ENCODE results near the gene NTF3. TPM values are rescaled to one million over a fixed set of nuclear protein-coding genes. Genes with fewer than 3 reads are reported as not detected.

The NTF3 gene
- 14.0 TPM for total RNA-seq (ENCODE audit: insufficient read depth, low replicate concordance)

DNA sequence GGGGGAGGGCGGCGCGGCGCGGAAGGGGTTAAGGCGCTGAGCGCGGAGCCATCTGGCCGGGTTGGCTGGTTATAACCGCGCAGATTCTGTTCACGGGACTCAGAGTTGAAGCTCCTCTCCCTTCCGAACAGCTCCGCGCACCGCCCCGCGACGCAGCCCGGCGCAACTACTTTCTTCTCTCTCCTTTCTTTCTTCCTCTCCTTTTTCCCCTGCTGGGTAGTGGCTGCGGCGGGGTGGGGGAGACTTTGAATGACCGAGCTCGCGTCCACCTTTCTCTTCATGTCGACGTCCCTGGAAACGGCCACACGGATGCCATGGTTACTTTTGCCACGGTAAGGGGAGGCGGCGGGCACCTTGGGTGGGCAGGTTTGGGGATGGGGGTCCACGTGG lies at the start of gene NTF3:
TSS of gene NTF3 (plus strand) at position 98 of the 390 bp plus-strand sequence. CDS start at position 315, 217 bp downstream.
- no peak for DNase-seq (ENCODE audit: low spot score)

DNA sequence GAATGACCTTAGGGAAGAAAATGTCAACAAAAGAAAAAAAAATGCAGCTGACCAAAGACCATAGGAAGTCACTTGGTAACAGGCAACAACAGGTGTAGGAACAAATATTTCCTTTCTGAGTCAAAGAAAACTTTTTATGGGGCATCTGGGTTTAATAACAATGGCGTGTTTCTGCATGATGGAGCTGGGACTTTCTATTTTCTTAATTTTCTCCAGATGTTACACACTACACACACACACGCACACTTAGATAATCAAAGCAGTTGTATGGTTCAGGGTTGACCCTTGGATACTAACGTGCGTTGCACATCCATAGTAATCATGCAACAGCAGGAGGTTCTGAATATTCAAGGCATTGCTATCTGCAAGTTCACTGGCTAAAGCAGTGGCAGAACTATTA lies 47.9 kb upstream of the NTF3 start:
- DNase-seq (ENCODE audit: low spot score), result no peak

DNA sequence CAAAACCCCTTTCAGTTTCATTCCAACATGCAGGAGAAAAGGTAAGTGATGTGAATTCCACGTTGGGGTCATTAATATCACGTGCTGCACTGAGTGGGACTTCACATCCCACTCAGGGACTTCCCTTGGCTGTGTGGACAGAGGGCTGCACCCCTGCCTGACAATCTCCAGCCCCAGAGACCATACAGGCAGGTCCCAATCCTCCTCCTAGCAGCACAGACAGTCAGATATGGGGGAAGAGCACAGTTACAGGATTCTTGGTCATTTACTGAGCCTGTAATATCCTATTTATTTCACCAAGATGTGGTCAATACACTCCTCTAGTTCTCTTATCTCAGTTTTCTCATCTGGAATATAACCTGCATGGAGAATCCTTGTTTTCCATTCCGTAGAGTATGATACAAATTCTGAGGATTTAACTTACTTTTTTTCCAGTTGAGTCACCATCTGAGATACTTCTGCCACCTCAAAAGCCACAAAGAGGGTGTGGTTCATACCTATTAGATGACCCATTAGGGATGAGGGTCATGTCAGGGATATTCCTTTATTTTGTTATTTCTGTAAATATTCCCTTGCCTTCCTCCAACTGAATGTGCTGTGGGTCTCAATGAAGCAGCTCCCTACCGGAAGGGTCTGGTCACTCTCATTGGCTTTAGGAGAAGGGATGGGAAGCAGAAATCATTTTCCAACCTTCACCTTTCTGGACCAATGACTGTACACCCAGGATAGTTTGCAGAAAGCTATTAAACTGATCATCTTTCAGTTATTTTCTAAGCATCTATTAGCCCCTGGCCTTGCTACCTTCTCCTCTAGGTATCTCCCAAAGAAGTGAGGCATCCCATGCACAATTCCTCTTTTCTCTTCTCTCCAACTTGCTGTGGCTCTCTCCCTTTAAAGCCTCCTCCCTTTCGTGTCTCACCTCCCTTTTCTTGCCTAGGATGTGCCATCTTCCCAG lies 43.0 kb upstream of the NTF3 start:
- DNase-seq (ENCODE audit: low spot score), result no peak

DNA sequence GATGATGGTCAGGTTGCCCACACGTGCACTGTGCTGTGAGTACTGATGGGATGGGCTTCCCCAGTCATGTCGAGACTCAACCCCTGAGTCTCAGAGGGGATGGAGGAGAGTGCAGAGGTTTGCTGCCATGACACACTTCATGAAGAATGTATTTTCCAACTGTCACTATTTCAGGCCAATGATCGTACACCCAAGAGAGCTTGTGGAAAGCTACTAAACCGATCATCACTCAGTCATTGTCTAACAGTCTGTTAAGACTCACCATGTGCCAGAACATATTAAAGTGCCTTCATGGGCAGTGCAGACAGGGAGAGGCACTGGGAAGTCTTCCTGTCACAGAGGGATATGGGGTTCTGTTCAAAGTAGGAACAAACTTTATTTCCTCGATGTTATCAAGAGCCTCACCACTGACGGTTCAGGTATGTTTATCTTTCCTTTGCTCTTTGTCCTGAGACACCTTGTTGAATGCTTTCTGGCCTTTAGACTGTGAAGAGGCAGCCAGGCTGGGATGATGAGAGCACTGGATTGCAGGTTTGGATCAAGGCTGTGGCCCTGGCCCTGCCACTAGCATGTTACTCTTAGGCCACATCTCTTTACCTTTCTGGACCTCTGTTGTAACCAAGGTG lies 41.6 kb upstream of the NTF3 start:
- no peak for DNase-seq (ENCODE audit: low spot score)

DNA sequence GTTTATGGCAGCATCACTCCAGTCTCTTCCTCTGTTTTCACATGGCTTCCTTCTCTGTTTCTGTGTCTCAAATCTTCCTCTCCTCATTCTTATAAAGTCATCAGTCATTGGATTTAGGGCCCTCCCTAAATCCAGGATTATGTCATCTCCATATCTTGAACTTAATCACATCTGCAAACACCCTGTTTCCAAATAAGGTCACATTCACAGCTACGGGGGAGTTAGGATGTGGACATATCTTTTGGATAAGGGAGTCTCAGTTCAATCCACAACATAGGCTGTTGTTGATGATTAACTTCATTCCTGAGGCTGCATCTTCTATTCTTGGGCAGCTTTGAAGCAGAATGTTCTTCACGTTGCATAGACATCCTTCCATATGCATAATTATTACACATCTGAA lies 40.3 kb upstream of the NTF3 start:
- DNase-seq (ENCODE audit: low spot score), result peak; percentile 52

DNA sequence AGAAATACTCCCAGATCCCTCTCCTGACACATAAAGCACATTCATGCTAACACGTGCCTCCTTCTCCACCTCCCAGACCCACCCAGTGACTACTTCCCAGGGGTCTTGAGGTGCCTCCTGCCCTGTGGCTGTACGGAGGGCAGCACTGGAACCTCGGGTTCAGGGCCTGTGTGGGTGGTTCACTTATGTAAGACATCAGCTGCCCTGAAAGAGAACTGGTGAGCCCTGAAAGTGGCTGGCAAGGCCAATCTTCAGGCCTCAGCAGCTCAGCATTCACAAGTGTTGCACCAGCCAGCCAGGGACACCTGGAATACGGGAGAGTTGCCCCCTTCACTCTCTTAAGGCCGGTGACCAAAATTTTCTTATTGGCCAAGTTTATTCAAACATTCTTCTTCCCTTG lies 38.9 kb upstream of the NTF3 start:
- no peak for DNase-seq (ENCODE audit: low spot score)

DNA sequence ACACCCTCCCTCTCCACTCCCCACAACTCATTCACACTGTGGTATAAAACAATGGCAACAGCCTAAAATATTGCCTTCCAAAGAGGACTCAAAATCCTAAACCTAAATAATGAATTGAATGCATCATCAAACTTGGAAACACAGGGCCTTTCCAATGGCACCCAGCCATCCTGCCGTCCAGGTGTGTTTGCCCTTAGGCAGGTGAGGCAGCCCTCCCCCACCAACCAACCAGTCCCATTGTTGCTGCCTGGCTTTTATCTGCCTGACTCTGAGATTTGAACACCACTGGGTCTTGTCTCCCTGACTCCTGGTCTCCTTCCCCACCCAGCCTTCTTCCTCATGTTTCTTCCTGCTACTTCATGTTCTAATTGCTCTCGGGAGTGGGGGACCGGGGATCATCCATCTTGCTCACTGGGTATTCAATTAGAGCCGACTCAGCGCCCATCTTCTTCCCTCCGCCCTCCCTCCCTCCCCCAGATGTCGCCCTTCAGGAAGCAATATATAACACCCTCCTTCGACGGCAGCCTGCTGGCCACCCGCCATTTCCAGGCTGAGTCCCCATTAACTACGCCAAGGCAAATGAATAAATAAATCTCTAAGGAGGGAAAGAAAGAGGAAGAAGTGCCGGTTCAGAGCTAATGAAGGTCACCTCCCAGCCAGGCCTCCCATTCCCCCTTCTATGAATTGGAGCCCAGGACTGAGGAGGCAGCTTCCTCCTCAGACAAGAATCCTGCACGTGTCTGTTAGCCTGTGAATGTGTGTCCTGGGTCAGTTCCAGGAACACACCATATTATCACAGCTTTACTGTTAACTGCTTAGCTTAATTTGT lies 36.3 kb upstream of the NTF3 start:
- DNase-seq (ENCODE audit: low spot score), result no peak

DNA sequence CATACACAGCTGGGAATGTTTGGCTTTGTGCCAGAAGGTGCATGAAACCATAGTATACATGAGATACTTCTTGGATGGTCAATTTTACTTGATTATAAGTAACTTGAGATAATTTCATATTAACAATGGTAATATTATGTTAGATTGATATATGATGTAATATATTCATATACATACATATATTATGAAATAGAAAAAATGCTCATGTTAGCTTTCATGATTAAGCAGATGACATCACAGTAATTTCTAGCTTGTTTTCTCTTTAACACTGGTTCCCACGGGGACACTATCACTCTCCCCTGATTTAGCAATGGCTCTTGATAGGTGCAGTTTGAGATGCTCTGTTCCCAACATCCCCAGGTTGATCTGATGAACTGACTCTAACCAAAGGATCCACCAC lies 35.4 kb upstream of the NTF3 start:
- DNase-seq (ENCODE audit: low spot score), result no peak

DNA sequence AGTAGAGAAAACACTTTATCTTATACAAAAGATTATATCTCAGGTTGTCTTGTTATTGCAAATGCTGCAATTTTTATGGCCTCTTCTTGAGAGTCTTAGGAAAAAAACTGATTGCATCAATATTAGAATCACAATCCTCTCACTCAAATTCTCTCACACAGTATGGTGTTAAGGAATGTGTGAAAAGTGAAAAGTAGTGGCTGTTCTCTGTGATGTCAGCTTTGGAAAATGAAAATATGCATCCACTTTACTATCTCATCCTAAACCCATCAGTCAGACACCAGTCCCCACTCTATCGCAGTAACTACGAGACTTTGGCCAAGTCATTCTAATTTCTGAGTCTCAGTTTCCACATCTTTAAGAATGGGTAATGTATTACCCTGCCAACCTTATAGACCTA lies 32.6 kb upstream of the NTF3 start:
- no peak for DNase-seq (ENCODE audit: low spot score)

DNA sequence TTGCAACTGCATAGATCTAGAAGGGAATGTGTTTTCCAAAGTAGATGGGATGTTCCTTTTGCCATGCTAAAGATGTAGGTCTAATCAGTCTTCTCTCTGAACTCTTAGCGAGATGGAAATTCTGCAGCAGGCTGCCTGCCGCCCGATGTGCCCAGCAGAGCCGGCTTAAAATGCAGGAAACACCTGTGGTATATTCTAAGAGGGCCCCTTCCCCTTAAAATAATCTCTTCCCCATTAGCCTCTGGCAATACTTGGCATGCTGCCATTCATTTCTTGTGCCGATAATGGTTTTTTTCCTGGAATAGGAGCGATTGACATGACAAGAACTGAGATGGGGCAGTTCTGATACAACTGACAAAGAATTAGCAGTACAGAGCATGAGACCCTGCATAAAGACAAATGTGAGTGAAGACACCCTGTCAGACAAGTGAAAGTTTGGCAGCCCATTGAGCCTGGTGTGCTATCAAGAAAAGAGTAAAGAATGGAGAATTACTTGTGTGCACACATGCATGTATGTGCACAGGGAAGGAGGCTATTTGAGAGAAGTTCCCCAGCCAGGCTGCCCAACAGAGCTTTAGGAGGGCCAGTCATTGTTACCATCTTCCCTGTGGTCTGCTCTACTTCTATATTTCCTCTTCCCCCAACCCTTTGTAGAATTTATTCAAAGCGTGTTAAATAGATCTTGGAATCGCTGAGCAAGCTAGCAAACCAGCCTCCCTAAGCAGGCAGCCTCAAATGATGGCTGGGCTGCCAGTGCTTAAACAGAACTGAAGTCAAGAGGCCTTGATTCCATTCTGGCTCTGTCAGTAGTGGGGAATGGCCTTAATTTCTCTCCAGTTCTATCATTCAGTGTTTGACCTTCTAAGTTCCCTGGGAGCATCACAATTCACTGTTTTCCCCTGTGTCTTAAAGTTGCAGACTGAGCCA lies 29.6 kb upstream of the NTF3 start:
- no peak for DNase-seq (ENCODE audit: low spot score)

DNA sequence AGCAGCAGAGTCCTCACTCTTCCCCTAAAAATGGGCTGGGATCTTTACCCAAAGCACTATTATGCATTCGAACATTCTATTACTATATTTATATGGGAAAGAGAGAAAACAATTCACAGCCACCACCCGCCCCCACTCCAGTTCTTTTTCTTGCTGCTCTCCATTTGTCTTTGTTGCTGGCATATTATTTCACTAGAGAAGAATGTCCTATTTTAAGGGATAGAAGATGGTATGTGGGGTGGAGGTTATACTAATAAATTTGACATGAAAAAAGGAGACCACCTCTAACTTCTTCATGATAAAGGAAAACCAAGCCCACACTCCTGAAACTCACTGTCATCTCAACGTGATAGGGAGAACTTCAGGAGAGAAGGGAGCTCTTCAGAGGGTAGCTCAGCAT lies 28.5 kb upstream of the NTF3 start:
- no peak for DNase-seq (ENCODE audit: low spot score)

DNA sequence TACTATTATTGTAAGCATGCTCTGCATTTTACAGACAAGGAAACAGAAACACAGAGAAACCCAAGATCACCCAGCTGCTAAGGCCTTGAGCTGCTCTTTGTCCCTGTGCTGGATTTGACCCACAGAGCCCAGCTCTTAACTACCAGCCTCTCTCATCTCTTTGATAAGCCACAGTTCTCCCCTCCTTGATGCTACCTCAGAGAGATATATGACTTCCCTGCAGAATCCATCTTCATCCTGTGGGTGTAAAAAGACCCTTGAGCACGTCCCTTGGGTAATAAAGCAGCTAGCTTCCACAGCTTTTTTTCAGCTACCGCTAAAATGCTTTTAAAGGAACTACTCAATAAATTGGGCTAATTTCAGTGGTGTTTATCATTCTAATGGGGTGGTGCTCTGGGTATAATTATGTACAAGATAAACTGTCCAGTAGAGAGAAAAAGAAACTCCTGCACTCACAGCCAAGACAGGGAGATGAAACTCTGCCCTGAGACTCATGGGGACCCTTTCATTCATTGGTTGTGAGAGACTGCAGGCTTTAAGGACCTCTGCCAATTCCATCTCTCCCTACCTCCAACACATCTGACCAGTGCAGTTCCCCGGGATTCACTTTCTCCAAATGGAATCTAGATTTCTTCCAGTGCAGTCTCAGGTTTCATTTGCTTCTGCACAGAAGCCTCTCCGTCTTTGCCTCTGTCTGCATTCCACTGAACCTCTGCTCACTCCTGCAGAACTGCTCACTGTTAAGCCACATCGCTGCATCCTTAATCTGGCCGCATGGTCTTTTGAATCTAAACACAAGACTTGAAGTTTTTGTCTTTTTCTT lies 24.7 kb upstream of the NTF3 start:
- DNase-seq (ENCODE audit: low spot score), result peak; percentile 89

DNA sequence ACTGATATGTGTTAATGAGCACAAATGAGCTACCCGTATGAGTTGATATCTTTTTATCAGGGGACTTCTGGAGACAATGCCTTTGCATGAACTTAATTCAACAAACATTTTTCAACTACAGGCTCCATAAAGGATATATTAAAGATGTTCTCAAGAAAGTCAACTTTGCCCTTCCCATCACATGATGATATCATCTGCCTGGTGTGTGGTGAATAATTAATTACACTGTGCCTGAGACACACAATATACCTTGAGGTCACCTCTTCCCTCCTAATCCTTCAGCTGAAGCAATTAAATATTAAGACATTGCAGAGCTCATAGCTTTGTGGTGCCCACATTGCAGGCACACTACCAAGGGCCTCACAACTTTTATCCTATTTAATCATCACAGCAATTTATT lies 22.3 kb upstream of the NTF3 start:
- no peak for DNase-seq (ENCODE audit: low spot score)

DNA sequence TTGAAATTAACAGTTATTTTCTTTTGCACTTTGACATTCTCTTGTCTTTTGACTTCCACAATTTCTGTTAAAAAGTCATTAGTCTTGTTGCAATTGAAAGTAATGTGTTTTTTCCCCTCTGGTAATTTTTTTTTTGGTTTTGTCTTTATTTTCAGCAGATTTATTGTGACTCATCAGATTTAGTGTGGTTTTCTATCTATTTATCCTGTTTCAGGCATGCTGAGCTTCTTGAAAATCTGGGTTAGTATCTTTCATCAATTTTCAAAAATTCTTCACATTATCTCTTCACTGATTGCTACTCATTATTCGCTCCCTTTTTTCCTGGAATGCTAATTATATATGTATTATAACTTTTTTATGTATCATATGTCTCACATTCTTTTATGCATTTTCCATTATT lies 15.3 kb upstream of the NTF3 start:
- DNase-seq (ENCODE audit: low spot score), result no peak

DNA sequence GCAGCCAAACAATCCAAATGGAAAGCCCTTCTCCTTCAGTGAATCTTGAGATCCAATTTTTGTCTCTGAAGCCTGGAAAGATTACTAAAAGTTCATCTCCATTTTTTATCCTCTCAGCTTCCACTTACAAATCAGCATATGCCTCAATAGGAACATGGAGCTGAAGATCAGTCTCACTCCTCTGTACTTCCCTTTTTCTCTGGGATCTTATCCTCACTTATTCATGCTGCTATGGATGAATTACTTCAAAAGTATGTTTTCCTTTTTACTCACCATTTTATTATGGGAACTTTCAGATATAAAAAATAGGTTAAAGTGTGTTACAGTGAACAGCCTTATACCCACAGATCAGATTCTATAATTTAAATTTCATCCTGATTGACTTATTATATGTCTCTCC lies 14.4 kb upstream of the NTF3 start:
- no peak for DNase-seq (ENCODE audit: low spot score)

DNA sequence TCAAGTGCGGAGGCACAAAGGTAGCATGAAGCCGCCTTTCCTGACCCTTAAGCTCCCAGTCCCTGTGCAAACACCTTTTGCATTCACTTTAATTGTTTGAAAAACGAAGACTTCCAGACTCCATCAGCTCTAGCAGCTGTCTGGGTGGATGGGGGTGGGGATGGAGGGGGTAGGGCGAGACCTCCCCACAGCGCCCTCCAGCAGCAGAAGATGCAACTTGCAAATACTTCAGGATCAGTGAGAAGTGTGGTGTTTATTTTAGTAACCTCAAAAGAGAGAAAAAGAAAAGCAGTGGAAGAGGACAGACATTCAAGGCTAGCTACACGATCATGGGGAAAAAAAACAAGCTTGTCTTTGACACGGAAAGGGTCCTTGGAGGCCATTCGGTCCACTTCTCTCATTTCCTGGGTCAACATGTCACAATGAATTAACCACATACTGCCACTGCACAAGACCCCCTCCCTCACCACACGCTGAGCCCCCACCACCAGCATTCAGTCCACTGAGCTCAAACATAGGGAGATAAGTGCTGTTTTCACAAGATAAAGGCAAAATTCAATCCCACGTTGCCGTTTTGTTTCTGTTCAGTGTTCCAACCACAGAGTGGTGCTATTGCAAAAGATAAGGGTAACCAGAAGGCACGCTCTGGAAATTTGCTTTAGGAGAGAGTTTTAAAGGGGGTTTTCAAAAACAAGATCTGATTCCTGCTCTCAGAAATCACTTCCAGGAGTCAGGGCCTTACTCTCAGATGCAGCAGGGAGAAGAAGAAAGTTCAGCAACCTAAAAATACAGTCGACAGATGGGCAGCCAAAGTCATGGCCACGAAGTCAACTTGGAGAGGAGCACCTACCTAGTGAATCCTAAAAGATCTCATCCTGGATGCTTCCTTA lies 3.3 kb upstream of the NTF3 start:
- DNase-seq (ENCODE audit: low spot score), result peak; percentile 72

DNA sequence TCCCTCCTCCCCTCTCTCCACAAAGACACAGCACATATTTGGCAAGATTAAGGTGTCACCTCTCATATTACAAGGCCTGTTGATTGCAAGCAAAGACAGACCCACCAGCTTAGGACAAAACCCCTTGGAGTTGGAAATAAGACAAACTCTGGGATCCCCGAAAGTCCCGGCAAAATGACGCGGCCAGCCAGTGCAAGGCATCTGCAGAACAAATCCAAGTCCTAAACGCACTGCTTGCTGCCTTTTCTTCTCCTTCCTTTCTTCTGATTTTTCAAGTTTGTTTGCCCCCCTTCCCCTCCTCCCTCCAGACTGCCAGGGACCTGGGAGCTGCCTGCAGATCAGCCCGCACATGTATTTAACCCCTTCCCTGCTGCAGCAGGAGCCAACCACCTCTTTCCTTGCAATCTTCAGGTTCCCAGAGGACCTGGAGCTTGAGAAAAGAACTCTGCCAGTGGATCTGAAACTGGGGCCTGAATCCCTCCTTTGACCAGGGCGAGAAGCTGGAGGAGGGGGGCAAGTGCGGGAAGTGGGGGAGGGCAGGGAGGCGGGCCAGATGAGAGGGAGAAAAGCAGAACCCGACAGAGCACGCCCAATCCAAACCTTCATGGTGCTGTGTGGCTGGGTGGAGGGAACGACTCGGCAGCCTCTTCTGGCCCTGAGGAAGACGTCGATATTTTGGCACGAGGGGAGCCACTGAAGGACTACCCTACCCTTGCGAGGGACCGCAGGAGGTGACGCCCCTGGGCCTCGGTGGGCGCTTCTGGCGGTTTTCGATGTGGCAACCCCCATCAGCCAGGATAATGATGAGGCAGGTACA lies 2.0 kb upstream of the NTF3 start:
- DNase-seq (ENCODE audit: low spot score), result peak; percentile 14

Data from umbilical cord (tissue), 2 donors.